ENCODE results near the gene LASP1.

GRCh38 chr17:38850374-38850773, 19.5 kb upstream of the LASP1 start:
- TF ChIP-seq, protein P1, sequence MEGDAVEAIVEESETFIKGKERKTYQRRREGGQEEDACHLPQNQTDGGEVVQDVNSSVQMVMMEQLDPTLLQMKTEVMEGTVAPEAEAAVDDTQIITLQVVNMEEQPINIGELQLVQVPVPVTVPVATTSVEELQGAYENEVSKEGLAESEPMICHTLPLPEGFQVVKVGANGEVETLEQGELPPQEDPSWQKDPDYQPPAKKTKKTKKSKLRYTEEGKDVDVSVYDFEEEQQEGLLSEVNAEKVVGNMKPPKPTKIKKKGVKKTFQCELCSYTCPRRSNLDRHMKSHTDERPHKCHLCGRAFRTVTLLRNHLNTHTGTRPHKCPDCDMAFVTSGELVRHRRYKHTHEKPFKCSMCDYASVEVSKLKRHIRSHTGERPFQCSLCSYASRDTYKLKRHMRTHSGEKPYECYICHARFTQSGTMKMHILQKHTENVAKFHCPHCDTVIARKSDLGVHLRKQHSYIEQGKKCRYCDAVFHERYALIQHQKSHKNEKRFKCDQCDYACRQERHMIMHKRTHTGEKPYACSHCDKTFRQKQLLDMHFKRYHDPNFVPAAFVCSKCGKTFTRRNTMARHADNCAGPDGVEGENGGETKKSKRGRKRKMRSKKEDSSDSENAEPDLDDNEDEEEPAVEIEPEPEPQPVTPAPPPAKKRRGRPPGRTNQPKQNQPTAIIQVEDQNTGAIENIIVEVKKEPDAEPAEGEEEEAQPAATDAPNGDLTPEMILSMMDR (IDR thresholded peaks at IDR 0.05) = no peak
- TF ChIP-seq POLR2A (IDR thresholded peaks at IDR 0.05) = no peak

Data from esophagus squamous epithelium (tissue), 4 donors.